ENCODE measurements around the gene ATP4A.

ATP4A gene

DNA sequence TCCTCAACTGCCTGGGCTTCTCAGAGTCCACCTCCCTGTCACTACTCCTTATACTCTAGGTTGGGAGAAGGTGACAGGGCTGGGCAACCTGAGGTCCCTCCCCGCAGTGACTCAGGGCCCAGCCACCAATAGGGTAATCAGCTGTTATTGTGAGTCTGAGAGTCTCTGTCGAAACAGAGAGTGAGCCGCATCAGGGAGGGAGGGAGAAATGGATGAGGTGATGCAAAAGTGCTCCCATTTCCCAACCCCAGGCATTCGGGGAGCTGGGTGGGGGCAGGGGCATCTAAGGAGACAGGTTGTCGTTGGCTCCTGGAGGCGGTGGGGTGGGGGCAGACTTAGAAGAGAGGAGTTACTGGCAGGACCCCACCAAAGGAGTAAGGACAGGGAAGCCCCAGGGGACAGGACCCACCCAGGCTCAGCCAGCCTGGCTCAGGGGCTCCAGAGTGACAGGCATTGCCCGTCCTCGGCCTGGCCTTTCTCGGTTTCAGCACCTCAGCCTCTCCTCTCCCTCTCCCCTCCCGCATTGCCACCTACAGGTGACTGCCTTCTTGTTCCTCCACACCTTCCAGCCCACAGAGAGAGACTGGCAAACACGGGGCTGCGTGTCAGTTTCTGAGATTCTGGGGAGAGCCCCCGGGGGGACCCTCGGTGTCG lies 49.7 kb downstream of the ATP4A start, which contains the start of gene DMKN:
Gene DMKN (minus strand): TSS at position 22 of the 654 bp plus-strand sequence. CDS start 174 bp downstream, outside the sequence.
- H3K4me3 ChIP-seq (replicated peaks; ENCODE audit: low read depth, low read length): no peak within 1 kb of the TSS
- peak; percentile 66 for DNase-seq (ENCODE audit: low read depth)
- TF ChIP-seq, protein P1, sequence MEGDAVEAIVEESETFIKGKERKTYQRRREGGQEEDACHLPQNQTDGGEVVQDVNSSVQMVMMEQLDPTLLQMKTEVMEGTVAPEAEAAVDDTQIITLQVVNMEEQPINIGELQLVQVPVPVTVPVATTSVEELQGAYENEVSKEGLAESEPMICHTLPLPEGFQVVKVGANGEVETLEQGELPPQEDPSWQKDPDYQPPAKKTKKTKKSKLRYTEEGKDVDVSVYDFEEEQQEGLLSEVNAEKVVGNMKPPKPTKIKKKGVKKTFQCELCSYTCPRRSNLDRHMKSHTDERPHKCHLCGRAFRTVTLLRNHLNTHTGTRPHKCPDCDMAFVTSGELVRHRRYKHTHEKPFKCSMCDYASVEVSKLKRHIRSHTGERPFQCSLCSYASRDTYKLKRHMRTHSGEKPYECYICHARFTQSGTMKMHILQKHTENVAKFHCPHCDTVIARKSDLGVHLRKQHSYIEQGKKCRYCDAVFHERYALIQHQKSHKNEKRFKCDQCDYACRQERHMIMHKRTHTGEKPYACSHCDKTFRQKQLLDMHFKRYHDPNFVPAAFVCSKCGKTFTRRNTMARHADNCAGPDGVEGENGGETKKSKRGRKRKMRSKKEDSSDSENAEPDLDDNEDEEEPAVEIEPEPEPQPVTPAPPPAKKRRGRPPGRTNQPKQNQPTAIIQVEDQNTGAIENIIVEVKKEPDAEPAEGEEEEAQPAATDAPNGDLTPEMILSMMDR (IDR thresholded peaks at IDR 0.05; ENCODE audit: low read length, missing control alignments): no peak

DNA sequence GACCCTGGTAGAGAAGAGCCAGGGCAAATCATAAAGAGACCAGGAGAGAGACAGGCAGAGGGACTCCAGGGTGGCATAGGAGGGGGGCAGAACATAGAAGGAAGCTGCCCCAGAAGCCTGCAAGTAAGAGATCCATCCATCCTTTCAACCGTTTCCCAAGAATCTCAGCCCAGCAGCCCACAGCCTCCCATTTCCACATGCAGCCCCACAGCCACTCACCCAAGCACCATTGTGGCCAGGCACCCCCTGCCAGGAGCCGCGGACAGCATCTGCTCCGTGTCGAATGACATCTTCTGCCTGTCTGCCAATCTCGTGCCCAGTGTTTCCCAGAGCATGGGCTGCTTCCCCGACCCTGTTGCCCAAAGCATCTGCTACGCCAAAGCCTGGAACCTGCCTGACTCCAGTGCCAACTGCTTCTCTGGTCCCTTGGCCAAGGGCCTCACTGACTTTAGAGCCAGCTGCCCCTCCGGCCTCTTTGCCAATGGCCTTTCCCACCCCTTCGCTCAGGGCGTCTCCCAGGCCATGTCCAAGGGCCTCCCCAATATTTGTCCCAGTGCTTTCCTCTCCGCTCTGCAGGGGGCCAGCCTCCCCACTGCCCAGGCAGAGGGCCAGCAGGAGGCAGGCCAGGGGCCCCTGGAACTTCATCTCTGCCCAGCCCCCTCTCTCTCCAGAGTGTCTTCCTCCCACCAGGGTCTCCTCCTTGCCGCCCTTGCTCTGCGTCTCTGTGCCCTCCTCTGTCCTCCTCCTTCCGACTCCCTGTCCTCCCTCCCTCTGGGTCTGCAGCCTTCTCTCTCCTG lies 50.4 kb downstream of the ATP4A start:
- no peak for DNase-seq (ENCODE audit: low read depth)
- no peak overlapping the region for H3K4me3 ChIP-seq (replicated peaks; ENCODE audit: low read depth, low read length)
- TF ChIP-seq, protein P1 (IDR thresholded peaks at IDR 0.05; ENCODE audit: low read length, missing control alignments): no peak

DNA sequence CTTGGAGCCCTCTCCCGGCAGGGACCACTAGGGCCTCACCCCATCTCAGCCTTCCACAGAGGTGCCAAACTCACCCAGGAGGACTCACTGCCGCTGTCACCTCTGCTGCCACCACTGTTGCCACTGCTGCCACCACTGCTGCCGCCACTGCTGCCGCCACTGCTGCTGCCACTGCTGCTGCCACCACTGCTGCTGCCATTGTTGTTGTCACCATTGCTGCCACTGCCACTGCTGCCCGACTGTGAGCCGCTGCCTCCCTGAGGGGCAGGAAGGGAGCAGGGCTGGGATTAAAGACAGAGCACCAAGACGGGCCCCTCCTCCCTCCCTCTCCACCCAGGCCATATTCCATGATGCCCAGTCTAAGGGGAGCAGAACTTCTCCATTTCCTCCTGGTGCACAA lies 52.1 kb downstream of the ATP4A start:
- no peak for DNase-seq (ENCODE audit: low read depth)
- no peak overlapping the region for H3K4me3 ChIP-seq (replicated peaks; ENCODE audit: low read depth, low read length)
- TF ChIP-seq, protein P1 (IDR thresholded peaks at IDR 0.05; ENCODE audit: low read length, missing control alignments): no peak

DNA sequence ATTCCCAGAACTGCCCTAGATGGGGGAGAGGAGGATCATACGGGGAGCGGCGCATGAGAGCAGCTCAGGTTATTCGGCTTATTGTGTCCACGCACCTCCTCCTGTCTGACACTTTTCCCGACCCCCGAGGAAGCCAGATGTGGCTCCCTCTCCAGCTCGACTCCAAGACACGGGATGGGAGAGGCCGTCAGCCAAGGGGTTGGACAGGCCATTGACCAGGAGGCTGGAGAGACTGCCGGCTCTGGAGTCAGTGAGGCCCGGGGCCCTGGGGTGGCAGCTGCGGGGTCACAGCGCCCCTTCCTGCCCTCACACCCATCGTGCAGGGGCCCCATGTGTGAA lies 52.9 kb downstream of the ATP4A start:
- DNase-seq (ENCODE audit: low read depth): no peak
- H3K4me3 ChIP-seq (replicated peaks; ENCODE audit: low read depth, low read length): no peak overlapping the region
- TF ChIP-seq, protein P1 (IDR thresholded peaks at IDR 0.05; ENCODE audit: low read length, missing control alignments): no peak

DNA sequence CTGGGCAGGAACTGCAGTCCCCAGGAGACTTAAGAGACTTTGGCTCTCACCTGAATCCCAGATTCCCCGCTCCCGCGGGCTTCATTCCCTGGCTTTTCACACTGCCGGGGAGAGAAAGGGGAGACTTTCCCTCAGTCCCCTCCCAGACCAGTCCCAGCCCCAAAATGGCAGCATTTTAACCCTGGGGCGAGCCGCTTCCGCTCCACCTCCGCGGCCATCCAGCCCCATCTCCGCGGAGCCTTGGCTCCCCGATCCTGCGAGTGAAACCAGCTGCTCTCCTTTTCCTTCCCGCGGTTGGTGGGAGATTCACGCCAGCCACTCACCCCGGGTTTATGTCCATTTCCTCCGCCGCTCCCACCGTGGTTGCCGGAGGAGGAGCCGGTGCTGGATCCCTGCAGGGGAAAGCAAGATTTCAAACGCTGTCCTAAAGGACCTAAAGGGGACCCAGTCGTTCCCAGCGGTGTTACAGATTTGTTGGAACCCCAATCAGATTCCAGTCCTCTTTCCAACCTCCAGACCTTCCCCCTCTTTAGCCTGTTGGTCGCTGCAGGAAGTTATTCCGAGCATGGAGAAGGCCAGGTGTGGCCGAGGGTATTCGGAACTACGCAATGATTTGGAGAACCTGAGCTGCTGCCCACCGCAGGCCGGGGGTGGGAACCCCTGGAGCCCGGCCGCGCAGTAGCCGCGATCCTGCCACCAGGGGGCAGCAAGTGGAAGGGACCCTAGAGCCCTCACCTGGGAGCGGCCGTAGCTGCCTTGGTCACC lies 53.4 kb downstream of the ATP4A start:
- DNase-seq (ENCODE audit: low read depth): peak; percentile 49
- H3K4me3 ChIP-seq (replicated peaks; ENCODE audit: low read depth, low read length): peak overlapping the region; percentile 26
- TF ChIP-seq, protein P1 (IDR thresholded peaks at IDR 0.05; ENCODE audit: low read length, missing control alignments): peak; percentile 83

DNA sequence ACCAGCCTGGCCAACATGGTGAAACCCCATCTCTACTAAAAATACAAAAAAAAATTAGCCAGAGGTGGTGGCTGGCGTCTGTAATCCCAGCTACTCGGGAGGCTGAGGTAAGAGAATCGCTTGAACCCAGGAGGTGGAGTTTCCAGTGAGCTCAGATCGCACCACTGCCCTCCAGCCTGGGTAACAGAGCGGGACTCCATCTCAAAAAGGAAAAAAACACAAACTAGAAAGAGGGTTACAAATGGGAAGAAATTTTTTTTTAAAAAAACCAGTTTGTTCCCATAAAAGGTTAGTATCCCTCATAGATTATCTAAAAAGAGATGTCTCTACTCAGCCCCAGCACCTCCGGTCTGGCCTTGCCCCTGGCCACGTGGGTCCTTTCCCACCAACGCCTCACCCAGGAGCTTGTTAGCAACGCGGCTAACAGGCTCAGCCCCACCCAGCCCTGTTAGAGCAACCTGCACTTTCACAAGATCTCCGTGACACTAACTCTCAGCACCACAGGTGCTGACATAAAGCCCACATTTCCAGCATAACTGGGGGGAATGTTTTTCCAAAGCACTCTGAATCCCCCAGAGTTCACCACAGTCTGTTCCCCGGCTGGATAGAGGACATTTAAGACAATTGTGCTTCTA lies 54.3 kb downstream of the ATP4A start:
- DNase-seq (ENCODE audit: low read depth): no peak
- no peak overlapping the region for H3K4me3 ChIP-seq (replicated peaks; ENCODE audit: low read depth, low read length)
- TF ChIP-seq, protein P1 (IDR thresholded peaks at IDR 0.05; ENCODE audit: low read length, missing control alignments): no peak

Data from fibroblast of pulmonary artery (primary cell).